GM18507 (cell line): ENCODE results near the gene KRT86.

Source experiments
- DNase-seq: peaks from one replicate; pipeline ENCODE4 v3.0.0; 2011; ENCODE audit warnings: low read depth; ENCODE audit not compliant: insufficient read length; ENCODE audit errors: extremely low spot score
- FAIRE-seq: peaks from 2 replicates; lab custom pipeline; 2011; peaks lifted over from hg19 to GRCh38; lab: Jason Lieb, UNC

KRT86 gene

GRCh38 chr12:52274521-52275120 lies at the start of gene KRT86:
Gene KRT86, plus strand, starts transcription at chr12:52274645. Its CDS starts 27,272 bp downstream, at chr12:52301917.
- DNase-seq = no peak
- FAIRE-seq = no peak

- no peak for FAIRE-seq
These were observed 48.7 kb upstream of the KRT86 start for GRCh38 chr12:52225752-52226151.

DNA sequence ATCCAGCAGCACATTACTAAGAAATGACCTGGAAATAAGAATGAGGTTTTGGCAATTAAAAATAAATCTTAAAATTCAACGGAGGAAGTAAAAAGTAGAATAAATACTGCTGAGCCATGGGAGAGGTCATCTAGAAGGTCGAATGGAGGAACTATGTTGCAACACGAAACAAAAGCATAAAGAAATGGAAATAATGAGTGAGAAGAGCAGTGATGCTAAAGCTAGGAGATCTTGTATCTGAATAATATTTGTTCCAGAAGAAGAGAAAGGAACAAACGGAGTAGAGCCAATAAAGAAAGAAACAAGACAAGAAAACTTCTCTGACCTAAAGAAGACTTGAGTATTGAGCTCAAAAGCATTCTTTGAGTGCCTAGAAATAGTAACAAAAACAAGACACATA lies 48.0 kb upstream of the KRT86 start:
- no peak for FAIRE-seq
- no peak for DNase-seq

More at GRCh38 chr12:52225752-52226151, 48.7 kb upstream of the KRT86 start:
- no peak for DNase-seq

- FAIRE-seq (no peak), DNase-seq (no peak)
These were observed 46.8 kb upstream of the KRT86 start for GRCh38 chr12:52227606-52228166.

- DNase-seq = no peak
- FAIRE-seq = no peak
These were observed 46.1 kb upstream of the KRT86 start for GRCh38 chr12:52228366-52228765.

DNA sequence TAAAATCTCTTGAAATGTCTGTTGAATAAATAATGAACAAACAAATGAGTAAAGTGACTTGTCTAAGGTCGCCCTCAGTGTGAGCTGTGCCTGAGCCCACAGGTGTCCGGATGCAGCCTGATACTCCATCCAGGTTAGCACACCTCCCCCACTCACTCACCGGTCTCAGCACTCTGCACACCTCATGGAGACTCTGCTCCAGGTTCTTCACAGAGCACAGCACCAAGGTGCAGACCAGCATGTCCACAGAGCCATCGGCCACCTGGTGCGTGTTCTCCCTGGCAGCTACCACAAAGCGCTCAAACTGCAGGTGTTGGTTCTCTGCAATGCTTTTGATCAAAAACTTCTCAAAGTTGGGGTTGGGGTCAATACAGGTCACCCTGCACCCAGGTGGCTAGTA lies 45.5 kb upstream of the KRT86 start:
- DNase-seq (no peak), FAIRE-seq (no peak)

DNA sequence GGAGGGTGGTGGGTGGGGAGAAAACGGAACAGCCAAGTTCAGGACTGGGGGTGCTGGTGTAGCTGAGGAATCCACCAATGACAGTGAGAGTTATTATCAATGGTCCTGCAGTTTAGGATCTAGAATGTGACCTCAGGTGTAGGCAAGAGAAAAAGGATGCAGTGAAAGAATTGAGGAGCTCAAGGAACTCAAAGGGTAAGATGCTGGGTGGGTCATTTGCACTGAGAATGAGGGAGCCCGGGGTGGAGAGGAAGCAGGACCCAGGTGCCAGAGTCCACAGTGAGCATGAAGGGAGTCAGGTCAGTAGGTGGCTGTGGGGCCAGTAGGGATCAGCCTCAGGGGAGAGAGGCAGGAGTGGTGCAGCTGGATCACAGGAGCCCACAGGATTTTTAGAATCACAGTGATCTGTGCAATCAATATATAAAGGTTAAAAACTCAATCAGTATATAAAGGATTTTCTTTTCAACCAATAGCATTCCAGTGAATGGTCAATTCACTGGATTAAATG lies 44.6 kb upstream of the KRT86 start:
- no peak for DNase-seq
- FAIRE-seq = no peak

DNA sequence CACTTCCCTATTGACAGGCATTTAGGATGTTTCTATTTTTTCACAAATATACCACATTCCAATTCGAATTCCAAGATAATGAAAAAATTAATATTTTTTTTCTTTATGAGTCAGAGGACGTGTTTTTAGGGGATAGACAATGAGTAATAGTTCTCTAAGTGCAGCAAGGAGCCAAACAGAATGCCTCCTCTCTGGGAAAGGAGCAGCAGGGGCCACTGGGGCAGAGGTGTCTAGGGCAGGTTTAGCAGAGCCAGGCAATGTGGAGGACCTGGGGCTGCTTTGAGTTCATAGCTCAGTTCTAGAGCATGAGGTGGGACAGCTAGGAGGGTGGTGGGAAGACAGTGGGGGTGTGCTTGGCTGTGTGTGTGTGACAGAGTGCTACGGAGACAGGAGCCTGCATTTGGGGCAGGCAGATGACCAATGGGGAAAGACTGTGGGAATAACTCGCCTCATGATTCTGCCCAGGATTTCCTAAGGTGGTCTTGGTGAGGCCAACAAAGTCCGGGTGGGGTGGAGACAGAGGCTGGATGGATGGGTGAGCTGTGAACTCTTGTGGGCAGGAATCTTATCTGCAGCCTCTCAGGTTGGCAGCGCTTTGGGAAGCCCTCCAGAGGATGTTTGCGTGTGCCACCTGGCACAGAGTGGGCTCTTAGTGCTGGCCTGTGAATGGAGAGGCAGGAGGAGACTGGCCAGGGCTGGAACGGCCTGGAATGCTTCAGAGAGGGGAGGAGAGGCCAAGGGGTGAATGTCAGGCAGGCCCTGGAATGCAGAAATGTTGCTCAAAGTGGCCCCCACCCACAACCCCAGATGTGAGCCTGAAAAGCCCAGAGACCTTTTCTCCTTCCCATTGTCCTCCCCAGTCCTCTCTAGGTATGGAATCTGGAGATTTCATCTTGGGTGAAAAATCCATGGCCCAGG lies 43.8 kb upstream of the KRT86 start:
- no peak for DNase-seq
- no peak for FAIRE-seq

- DNase-seq (no peak), FAIRE-seq (no peak)
These were observed 42.9 kb upstream of the KRT86 start for GRCh38 chr12:52231305-52232202.

DNA sequence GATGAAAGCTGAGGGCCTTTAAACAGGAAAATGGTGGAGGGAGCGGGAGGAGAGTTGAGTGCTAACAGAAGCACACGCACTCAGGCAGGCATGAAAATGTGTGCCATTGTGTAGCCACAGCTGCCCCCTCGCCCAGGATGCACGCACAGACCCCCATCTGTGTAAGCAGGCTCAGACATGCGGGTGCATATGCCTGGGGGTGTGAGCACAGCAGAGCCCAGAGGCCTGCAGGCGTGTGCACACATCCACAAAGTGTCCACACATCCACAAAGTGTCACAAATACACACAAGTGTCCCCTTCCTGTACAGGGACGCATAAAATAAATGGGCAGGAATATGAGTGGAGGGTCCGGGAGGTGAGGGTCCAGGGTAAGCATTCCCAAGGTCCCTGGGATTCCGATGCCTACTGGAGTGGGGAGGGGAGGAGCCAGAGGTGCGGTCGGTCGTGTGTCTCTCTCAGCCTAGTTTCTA lies 42.2 kb upstream of the KRT86 start:
- DNase-seq = no peak
- no peak for FAIRE-seq

- no peak for FAIRE-seq
- DNase-seq = no peak
These were observed 41.6 kb upstream of the KRT86 start, which contains the start of gene KRT7 for GRCh38 chr12:52232674-52233461. Gene KRT7, plus strand, starts transcription at chr12:52233243. Its CDS starts 54 bp downstream, at chr12:52233297.

GRCh38 chr12:52233462-52234207 lies 40.8 kb upstream of the KRT86 start:
- FAIRE-seq = no peak
- DNase-seq = no peak

GRCh38 chr12:52234223-52234810 lies 40.1 kb upstream of the KRT86 start:
- no peak for FAIRE-seq
- DNase-seq = no peak

DNA sequence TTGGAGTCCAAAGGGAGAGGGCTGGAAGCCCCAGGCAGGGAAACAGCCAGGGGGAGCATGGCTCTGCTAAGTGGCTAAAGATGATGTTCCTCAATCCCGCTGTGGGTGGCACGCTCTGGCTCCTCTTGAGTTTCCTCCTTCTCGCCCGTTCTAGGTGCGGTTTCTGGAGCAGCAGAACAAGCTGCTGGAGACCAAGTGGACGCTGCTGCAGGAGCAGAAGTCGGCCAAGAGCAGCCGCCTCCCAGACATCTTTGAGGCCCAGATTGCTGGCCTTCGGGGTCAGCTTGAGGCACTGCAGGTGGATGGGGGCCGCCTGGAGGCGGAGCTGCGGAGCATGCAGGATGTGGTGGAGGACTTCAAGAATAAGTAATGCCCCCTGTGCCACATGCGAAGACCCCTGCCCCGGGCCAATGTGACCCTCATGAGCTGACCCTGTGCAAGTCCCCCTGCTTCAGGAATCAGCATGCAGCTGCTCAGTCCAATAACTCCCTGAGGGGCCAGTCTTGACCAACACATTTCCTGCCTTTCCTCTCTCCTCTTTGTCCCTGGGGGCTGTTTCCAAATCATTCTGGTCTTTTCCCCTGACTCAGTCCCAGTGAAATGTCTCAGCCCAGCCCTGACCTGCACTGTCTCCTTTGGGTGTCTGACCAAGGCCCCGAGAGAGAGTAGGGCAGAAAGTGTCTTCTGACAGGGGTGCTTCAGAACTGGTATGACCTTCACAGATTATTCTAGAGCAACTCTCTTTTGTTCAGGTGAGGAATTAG lies 39.3 kb upstream of the KRT86 start:
- FAIRE-seq (no peak), DNase-seq (no peak)

GRCh38 chr12:52235822-52236361 lies 38.6 kb upstream of the KRT86 start:
- DNase-seq (no peak), FAIRE-seq (no peak)

GRCh38 chr12:52236386-52237050 lies 37.9 kb upstream of the KRT86 start:
- DNase-seq (no peak), FAIRE-seq (no peak)
